ENCODE data around the gene ABCG1.

DNA sequence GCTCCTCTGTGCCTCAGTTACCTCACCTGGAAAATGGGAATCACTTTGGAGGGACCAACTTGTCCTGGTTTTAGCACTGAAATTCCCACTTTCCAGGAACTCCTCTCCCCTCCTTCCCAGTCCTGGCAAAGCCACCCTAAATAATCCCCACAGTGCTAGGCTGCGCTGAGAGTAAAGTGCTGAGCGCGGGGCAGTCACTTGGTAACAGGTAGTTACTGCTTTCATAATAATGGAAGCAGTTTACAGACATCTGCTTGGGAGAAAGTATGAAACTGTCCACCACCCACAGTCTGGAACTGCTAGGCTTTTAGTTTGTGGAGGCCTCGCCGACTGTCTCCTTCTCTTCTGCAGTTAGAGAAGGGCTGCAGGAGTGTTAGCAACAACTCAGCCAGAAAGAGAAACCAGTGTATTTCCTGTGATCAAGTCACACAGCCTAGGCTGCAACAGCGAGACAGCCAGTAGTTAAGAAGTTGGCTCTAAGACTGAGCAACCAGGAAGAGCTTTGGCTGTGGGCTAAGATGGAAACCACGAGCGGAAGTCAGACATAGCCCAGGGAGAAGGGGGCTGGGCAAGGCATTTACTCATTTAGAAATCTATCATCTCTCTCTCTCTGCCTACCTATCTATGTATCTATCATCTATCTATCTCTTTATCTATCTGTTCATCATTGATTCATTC lies 30.8 kb upstream of the ABCG1 start:
- no peak for TF ChIP-seq CTCF (conservative IDR thresholded peaks at IDR 0.05; ENCODE audit: low read depth, low read length)
- no peak for TF ChIP-seq ELK1 (IDR thresholded peaks at IDR 0.05; ENCODE audit: borderline replicate concordance, low read depth, low read length)
- TF ChIP-seq CHD1 (IDR thresholded peaks at IDR 0.05; ENCODE audit: low read depth, low read length), result no peak
- no peak for TF ChIP-seq RAD21 (IDR thresholded peaks at IDR 0.05; ENCODE audit: low read length)
- no peak for TF ChIP-seq POLR2A (IDR thresholded peaks at IDR 0.05; ENCODE audit: low read depth, low read length)
- no peak for TF ChIP-seq RFX5 (IDR thresholded peaks at IDR 0.05; ENCODE audit: low read depth, low read length)
- no peak for TF ChIP-seq BHLHE40 (IDR thresholded peaks at IDR 0.05; ENCODE audit: low read depth, low read length)
- TF ChIP-seq MAZ (IDR thresholded peaks at IDR 0.05; ENCODE audit: borderline replicate concordance, low read depth, low read length), result no peak
- TF ChIP-seq SMC3 (IDR thresholded peaks at IDR 0.05; ENCODE audit: low read depth, low read length), result no peak
